Omental fat pad (tissue), 4 donors: ENCODE data around the gene IFIT2. TPM values are rescaled to one million over a fixed set of nuclear protein-coding genes. Genes with fewer than 3 reads are reported as not detected.

Source experiments
- ATAC-seq: fragments of 150-250 bp; one replicate; pipeline ENCODE4 v1.9.1; 2016; ENCODE audit warnings: mild to moderate bottlenecking, moderate library complexity; ENCODE audit not compliant: low FRiP score
- DNase-seq: peaks from one replicate; pipeline ENCODE4 v3.0.0-alpha.2; 2019; ENCODE audit warnings: low spot score
- CTCF ChIP-seq, 3 donors: fragments of 450-650 bp; IDR thresholded peaks; one replicate each; pipeline ENCODE4 v1.5.1; 2016 to 2017; ENCODE audit warnings: antibody characterized with exemption in 3 of 3, mild to moderate bottlenecking in 3 of 3, moderate library complexity in 2 of 3
- total RNA-seq, 4 donors: library from RNA; depleted of rRNA; stranded (reverse); fragments of >200 nt; gene quantifications; one replicate each; pipeline ENCODE4 v1.1.0, GENCODE V29; 2016

Gene IFIT2
- total RNA-seq, 4 donors from 2014 or later: 2.3 to 17.0 (median 3.4) TPM

DNA sequence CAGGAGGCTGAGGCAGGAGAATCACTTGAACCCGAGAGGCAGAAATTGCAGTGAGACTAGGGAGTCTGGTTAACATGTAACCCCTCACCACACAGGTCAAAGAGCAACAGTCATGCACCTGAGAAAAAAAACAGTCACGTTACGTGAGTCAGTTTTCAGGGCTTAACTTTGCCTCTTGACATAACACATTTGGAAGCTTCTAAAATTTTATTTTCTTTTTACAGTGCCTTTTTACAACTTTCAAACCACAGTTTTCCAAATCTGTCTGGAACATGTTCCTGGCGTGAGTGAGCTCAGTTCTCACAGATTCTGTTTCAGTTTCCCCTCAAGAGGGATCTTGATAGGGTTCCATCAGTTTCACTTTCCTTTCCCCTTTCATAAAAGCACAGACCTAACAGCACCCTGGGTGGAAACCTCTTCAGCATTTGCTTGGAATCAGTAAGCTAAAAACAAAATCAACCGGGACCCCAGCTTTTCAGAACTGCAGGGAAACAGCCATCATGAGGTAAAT, 30.3 kb downstream of the IFIT2 start:
- no peak for TF ChIP-seq CTCF (IDR thresholded peaks at IDR 0.05)
- ATAC-seq: no peak
- DNase-seq: no peak

DNA sequence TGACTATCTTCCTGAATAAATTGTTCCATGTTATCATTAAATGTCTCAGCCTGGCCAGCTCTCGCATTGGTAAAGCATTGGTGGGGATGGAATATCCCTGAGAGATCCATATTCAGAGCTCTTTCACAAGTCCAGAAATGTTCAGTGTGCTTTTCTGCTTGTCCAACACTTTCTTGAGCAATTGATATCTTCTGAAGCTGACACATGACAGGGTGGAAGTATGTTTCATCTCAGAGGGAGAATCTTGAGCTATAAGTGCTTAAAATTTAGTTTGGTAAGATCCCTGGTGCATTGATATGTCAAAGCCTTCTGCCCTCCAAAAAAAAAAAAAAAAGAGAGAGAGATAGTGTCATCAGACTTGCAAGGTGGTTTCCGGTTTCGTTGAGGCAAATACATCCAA, 33.4 kb downstream of the IFIT2 start:
- no peak for TF ChIP-seq CTCF (IDR thresholded peaks at IDR 0.05)
- DNase-seq: no peak
- ATAC-seq: no peak

GRCh38 chr10:89336241-89336640, 34.4 kb downstream of the IFIT2 start:
- no peak for TF ChIP-seq CTCF (IDR thresholded peaks at IDR 0.05)
- no peak for DNase-seq
- no peak for ATAC-seq

GRCh38 chr10:89337484-89337883, 35.6 kb downstream of the IFIT2 start:
- no peak for TF ChIP-seq CTCF (IDR thresholded peaks at IDR 0.05)
- DNase-seq: no peak
- ATAC-seq: peak; percentile 45

DNA sequence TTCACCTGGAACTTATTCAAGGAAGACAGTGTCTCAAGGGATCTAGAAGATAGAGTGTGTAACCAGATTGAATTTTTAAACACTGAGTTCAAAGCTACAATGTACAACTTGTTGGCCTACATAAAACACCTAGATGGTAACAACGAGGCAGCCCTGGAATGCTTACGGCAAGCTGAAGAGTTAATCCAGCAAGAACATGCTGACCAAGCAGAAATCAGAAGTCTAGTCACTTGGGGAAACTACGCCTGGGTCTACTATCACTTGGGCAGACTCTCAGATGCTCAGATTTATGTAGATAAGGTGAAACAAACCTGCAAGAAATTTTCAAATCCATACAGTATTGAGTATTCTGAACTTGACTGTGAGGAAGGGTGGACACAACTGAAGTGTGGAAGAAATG, 36.9 kb downstream of the IFIT2 start:
- DNase-seq (no peak), ATAC-seq (no peak)
- TF ChIP-seq CTCF (IDR thresholded peaks at IDR 0.05): no peak

DNA sequence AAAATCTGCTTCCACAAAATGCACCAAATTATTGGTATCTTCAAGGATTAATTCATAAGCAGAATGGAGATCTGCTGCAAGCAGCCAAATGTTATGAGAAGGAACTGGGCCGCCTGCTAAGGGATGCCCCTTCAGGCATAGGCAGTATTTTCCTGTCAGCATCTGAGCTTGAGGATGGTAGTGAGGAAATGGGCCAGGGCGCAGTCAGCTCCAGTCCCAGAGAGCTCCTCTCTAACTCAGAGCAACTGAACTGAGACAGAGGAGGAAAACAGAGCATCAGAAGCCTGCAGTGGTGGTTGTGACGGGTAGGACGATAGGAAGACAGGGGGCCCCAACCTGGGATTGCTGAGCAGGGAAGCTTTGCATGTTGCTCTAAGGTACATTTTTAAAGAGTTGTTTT, 38.0 kb downstream of the IFIT2 start:
- DNase-seq (no peak), ATAC-seq (no peak)
- TF ChIP-seq CTCF (IDR thresholded peaks at IDR 0.05): no peak

DNA sequence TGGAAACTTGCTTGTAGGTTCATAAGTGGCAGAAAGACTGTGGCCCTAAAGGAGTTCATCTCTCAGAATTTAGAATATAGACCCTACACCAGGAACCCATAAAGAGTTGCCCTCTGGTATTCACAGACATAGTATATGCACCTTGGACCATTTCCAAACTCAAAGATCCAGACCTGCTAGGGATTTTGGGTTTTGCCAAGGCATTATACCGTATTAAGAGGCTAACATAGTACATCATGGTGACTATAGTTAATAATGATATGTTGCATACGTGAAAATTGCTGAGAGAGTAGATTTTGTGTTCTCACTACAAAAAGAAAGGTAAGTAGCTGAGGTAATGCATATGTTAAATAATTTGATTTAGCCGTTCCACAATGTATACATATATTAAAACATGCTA, 39.8 kb downstream of the IFIT2 start:
- no peak for DNase-seq
- TF ChIP-seq CTCF (IDR thresholded peaks at IDR 0.05): no peak

More for the DNA sequence above, 39.8 kb downstream of the IFIT2 start:
- no peak for ATAC-seq
